Stimulated activated CD4-positive, alpha-beta T cell treated with anti-CD3 and anti-CD28 coated beads, Interleukin-15, amount 100 ng/mL, for 24 hours (primary cell): ENCODE data around the gene PROZ.

Source experiments
- DNase-seq: peaks from one replicate; pipeline ENCODE4 v3.0.0-alpha.2; 2020

The PROZ gene

GRCh38 chr13:113182046-113182445 lies 23.6 kb downstream of the PROZ start:
- no peak for DNase-seq

DNA sequence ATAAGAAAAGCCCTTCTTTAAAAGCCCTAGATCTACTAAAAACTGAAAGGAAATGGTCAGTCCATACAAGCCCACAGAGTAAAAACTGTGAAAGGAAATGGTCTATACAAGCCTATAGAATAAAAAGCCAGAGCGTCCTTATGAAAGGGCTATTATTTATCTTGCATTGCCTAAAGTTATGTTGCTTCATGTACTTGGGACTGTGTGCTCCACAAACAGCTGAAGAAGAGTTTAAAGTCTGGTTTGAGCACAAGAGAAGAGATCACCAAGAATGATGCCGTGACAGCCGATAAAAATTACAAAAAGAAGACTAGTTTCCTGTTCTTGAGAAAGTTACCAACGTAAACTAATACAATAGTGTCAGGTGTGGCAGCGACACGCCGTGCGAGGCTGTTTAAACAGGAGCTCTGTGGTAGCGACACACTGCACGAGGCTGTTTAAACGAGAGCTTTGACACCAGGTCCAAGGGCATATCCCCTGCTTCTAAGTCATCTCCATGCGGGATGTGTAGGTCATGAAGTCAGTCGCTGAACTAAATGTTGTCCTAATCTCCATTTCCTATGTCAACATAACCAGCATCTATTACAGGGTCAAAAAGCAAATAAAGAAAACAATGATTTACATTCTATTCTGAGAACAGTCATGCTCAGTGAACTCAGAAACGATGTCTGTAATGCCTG lies 25.1 kb downstream of the PROZ start:
- no peak for DNase-seq

DNA sequence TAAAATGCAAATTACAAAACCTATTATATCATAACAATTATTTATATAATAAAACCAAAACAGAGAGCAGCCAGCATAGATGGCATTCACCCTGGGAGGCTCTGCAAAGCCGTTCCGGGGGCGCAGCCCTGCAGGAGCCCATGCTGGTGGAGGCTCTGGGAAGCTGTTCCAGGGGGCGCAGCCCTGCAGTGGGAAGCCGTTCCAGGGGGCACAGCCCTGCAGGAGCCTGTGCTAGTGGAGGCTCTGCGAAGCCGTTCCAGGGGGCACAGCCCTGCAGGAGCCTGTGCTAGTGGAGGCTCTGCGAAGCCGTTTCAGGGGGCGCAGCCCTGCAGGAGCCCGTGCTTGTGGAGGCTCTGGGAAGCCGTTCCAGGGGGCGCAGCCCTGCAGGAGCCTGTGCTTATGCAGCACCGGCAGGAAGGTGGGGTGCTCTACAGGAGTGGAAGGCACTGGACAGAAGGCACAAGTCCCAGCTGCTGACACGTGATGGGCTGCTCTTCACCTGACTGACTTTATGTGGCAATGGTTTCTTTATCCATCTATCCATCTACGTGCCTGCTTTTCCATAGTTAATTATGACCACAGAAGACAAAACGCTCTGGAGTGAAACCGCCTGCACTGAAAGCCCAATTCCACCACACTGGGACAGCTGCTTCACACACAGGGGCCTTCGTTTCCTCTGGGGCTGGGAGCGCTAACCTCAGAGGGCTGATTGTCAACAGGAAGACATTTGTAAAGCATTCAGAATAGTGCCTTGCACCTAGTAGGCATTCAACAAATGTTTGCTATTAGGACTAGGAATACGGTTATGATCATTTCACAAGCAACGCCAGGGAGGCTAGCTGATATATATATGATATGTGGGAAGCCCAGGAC lies 26.4 kb downstream of the PROZ start:
- DNase-seq: peak; percentile 28

GRCh38 chr13:113186061-113186900 lies 27.8 kb downstream of the PROZ start:
- no peak for DNase-seq

GRCh38 chr13:113187263-113187669 lies 28.8 kb downstream of the PROZ start:
- DNase-seq: peak; percentile 81

- DNase-seq: no peak
These were observed 29.6 kb downstream of the PROZ start for GRCh38 chr13:113187883-113188665.

- DNase-seq: no peak
These were observed 31.7 kb downstream of the PROZ start for GRCh38 chr13:113190181-113190580.

- no peak for DNase-seq
These were observed 33.8 kb downstream of the PROZ start for GRCh38 chr13:113192279-113192678.

- no peak for DNase-seq
These were observed 34.5 kb downstream of the PROZ start for GRCh38 chr13:113192902-113193301.

DNA sequence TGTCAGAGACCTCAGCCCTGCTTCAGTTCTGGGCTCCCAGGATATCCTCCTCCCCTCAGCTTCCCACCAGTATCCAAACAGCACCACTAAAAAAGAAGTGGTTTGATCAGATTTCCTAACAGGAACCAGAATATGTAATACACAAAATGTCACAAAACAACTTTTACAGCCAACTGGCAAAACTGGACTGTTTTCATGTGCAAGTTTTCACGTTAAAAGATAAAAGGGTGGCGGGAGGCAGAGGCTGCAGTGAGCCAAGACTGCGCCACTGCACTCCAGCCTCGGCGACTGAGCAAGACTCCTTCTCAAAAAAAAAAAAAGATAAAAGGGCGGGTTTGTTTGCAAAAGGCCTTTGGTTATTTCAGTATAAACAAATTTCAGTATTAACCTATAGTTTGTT lies 36.9 kb downstream of the PROZ start:
- DNase-seq: no peak

- no peak for DNase-seq
These were observed 38.7 kb downstream of the PROZ start for GRCh38 chr13:113196970-113197737.

DNA sequence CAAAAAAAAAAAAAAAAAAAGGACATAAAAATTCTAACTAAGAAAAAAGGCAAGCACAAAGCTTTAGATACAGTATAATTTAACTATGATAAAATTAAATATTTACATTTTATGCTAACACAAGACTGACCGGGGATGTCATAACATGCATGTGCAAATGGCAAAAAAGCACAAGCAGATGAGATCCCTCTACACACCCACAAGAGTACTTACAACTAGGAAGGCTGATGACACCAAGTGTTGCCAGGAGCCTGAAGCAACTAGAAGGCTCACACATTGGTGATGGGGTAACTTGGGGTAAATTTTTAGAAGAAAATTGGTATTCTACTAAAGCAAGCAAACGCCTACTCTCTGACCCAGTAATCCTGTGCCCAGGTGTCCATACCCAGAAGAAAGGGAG lies 43.4 kb downstream of the PROZ start:
- no peak for DNase-seq

DNA sequence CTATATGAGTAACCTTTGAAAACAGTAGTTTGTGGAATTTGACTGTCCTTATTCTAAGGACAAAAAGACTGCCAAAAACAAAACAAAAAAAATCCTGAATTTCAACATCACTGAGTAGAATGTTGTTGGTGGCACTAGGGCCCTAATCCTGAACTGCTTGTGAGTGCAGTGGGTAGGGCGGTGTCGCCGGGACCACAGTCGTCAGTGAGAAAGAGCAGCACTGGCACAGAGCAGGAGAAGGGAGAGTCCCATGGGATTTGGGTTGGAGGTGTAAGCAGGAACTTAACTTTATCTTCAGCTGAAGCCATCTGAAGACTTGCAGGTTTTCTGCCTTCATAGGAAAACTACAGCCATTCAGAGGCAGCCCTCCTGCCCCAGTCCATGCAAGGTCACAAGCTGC lies 44.5 kb downstream of the PROZ start:
- no peak for DNase-seq

GRCh38 chr13:113203507-113204377 lies 45.3 kb downstream of the PROZ start:
- no peak for DNase-seq

DNA sequence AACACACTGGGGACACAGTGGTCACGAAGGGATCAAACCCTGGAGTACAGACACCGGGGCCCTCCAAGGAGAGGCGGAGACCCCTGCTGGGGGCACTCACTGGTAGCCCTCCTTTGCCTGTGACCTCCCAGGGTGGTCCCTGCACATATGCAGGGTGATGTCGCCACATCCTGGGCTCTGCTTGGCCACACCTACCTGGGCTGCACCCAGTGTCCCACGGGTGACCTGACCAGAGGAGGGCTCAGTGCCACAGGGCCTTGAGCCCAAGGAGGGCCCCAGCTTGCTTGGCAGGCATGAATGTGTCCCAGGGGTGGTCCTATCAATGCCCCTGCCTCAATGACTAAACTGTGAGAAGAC lies 45.9 kb downstream of the PROZ start:
- DNase-seq: no peak

DNA sequence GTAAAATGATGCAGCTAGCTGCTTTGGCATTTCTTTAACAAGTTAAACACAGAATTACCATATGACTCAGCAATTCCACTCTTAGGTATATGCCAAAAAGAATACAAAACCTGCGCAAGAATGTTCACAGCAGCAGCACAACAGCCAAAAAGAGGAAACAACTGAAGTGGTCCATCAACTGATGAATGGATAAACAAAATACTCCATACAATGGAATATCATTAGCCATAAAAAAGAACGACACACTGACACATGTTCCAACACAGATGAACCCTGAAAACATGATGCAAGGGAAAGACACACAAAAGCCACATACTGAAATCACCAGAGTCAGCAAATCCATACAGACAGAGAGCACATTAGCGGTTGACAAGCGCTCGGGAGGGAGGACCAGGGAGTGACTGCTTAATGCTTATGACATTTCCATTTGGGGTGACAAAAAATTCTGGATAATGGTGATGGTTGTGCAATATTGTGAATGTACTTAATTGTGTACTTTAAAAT lies 47.0 kb downstream of the PROZ start:
- no peak for DNase-seq

- DNase-seq: no peak
These were observed 49.0 kb downstream of the PROZ start for GRCh38 chr13:113207460-113207859.

GRCh38 chr13:113207890-113208420 lies 49.5 kb downstream of the PROZ start:
- DNase-seq: no peak

DNA sequence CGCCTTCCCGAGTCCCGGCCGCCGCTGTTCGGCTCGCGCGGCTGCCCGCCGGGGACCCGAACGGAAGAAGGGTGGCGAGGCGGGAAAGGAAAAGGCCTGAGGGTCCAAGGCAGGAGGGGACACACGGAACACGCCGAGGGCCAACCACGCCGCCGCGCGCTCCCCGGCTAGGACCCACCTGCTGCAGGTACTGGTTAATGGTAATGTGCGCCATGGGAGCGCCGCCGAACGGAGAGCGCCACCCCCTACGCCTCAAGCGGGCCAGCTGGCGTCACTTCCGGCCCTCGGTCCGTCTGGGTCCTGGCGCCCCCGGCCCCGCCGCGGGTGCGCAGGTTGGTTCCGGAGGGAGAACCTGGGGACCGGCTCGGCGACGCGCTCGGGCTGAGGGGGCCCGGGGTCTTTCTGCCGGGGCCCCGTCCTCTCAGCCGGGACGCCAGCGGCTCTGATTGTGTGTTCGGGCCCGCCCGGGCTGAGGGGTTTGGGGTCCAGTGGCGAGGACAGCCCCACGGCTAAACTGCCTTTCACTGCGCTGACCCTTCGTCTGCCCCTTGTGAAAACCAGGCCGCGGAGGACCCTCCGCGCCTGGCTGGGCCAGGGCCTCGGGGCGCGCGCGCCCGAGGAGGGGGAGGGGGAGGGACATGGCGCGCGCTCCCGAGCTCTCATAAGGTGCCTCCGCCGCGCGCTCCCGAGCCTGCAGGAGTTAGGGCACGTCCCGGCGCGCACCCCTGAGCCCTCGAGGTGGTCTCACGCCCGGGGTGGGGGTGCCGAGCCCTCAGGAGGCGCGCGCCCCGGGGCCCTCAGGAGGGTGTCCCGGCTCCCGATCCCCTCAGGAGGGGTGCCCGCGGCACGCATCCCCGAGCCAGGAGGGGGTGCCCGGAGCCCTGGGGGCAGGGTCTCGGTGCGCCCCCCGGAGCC lies 50.2 kb downstream of the PROZ start, which contains the start of gene PCID2:
Gene PCID2 (minus strand): TSS at position 249 of the 915 bp plus-strand sequence. CDS start 35 bp downstream, at position 214.
- peak; percentile 91 for DNase-seq
